B cell (primary cell): ENCODE measurements around the gene SGPL1. TPM values are rescaled to one million over a fixed set of nuclear protein-coding genes. Genes with fewer than 3 reads are reported as not detected.
"Not testable (repeated sequence)": the region's sequence is repeated elsewhere in the genome, so short reads cannot be mapped to it uniquely, and the experiment has no call there.

ENCODE experiments used
- ATAC-seq: fragments of 200-7000 bp; cut with Tn5 transposase; one replicate; pipeline ENCODE4 v1.10.0; 2021; ENCODE audit warnings: low read depth, mild to moderate bottlenecking, moderate number of reproducible peaks, moderate library complexity
- CTCF ChIA-PET: fragments of 350-600 bp; sonication (Branson Sonifier 250); formaldehyde crosslinking; loops from one replicate; lab custom pipeline; 2021; ENCODE audit warnings: antibody characterized with exemption, inconsistent platforms; lab: Charles Lee
- POLR2A ChIA-PET: fragments of 350-600 bp; sonication (Branson Sonifier 250); formaldehyde crosslinking; loops from one replicate; lab custom pipeline; 2021; ENCODE audit warnings: antibody characterized with exemption; lab: Charles Lee
- DNase-seq: peaks from one replicate; pipeline ENCODE4 v3.0.0; 2013
- H2AFZ ChIP-seq: 2 replicates; pipeline ENCODE4 v1.6.1; 2012; ENCODE audit warnings: mild to moderate bottlenecking, low read depth, low read length; ENCODE audit not compliant: insufficient read depth, poor library complexity, severe bottlenecking
- H3K27ac ChIP-seq, 2 donors: 1 replicate in 1 of 2; 2 replicates in 1 of 2; pipeline ENCODE4 v1.5.1; 2012 to 2013; ENCODE audit warnings: low read length in 2 of 2, mild to moderate bottlenecking in 2 of 2, moderate library complexity in 1 of 2
- H3K27me3 ChIP-seq, 4 experiments: fragments of 200-600 bp in 1 of 4; sonication (generic) in 1 of 4; replicated peaks in 1 of 4; 1 replicate in 2 of 4; 2 replicates in 2 of 4; pipeline versions ENCODE4 v1.6.1 to v1.7.0; 2013 to 2016; ENCODE audit warnings: low read length in 3 of 4, mild to moderate bottlenecking in 2 of 4, mixed read lengths in 1 of 4, moderate library complexity in 1 of 4; ENCODE audit not compliant: insufficient read depth in 4 of 4, control insufficient read depth in 3 of 4; ENCODE audit errors: control extremely low read depth in 1 of 4
- H3K36me3 ChIP-seq, 2 experiments: replicated peaks in 1 of 2; 1 replicate in 1 of 2; 2 replicates in 1 of 2; pipeline versions ENCODE4 v1.6.1 to v1.7.1; 2013; ENCODE audit warnings: low read length in 1 of 2; ENCODE audit not compliant: insufficient read depth in 2 of 2, control insufficient read depth in 1 of 2; ENCODE audit errors: control extremely low read depth in 1 of 2, extremely low read depth in 1 of 2
- H3K4me1 ChIP-seq, 2 donors: fragments of 200-600 bp in 1 of 2; sonication (generic) in 1 of 2; 1 replicate in 1 of 2; 2 replicates in 1 of 2; pipeline versions ENCODE4 v1.5.1 to v1.6.1; 2013 to 2017; ENCODE audit warnings: low read length in 2 of 2; ENCODE audit not compliant: control insufficient read depth in 2 of 2, insufficient read depth in 2 of 2
- H3K4me2 ChIP-seq: replicated peaks from 2 replicates; pipeline ENCODE3; 2012; ENCODE audit warnings: mild to moderate bottlenecking, low read depth, low read length; ENCODE audit not compliant: poor library complexity, severe bottlenecking
- H3K4me3 ChIP-seq, 5 experiments: fragments of 200-600 bp in 1 of 5; sonication (generic) in 1 of 5; 1 replicate in 3 of 5; 2 replicates in 2 of 5; pipeline versions ENCODE4 v1.5.1 to v1.7.0; 2011 to 2016; ENCODE audit warnings: low read length in 4 of 5, mild to moderate bottlenecking in 4 of 5, low read depth in 2 of 5, control low read depth in 1 of 5, moderate library complexity in 1 of 5; ENCODE audit not compliant: insufficient read depth in 1 of 5; ENCODE audit errors: control extremely low read depth in 1 of 5, extremely low read depth in 1 of 5
- H3K79me2 ChIP-seq: fragments of 200-600 bp; sonication (generic); one replicate; pipeline ENCODE4 v1.6.0; 2016; ENCODE audit warnings: low read length; ENCODE audit not compliant: control insufficient read depth, insufficient read depth
- H3K9ac ChIP-seq: fragments of 200-600 bp; sonication (generic); 2 replicates; pipeline ENCODE4 v1.6.1; 2017; ENCODE audit warnings: mild to moderate bottlenecking, low read length, moderate library complexity
- H3K9me3 ChIP-seq, 3 donors: one replicate each; pipeline versions ENCODE4 v1.6.1 to v1.7.1; 2013; ENCODE audit warnings: low read length in 2 of 3; ENCODE audit not compliant: control insufficient read depth in 2 of 3, insufficient read depth in 1 of 3; ENCODE audit errors: control extremely low read depth in 1 of 3
- H4K20me1 ChIP-seq: 2 replicates; pipeline ENCODE4 v1.6.0; 2012; ENCODE audit warnings: mild to moderate bottlenecking, low read length; ENCODE audit not compliant: insufficient read depth, control insufficient read depth, poor library complexity, severe bottlenecking
- H3K27ac Mint-ChIP-seq: one replicate; pipeline ENCODE4 v1.8.0; 2021; ENCODE audit warnings: mixed read lengths
- H3K27me3 Mint-ChIP-seq: one replicate; pipeline ENCODE4 v1.8.0; 2021; ENCODE audit warnings: mixed read lengths
- H3K4me1 Mint-ChIP-seq: one replicate; pipeline ENCODE4 v1.8.0; 2021; ENCODE audit warnings: mixed read lengths
- H3K4me3 Mint-ChIP-seq: one replicate; pipeline ENCODE4 v1.8.0; 2021; ENCODE audit warnings: mixed read lengths
- H3K9me3 Mint-ChIP-seq: one replicate; pipeline ENCODE4 v1.8.0; 2022; ENCODE audit warnings: mixed read lengths; ENCODE audit not compliant: insufficient read depth
- CTCF ChIP-seq: fragments of 200-600 bp; IDR thresholded peaks from one replicate; pipeline ENCODE4 v1.8.0; 2022; ENCODE audit warnings: antibody characterized with exemption, mild to moderate bottlenecking
- EZH2 ChIP-seq: IDR thresholded peaks from 2 replicates; pipeline ENCODE4 v1.6.1; 2012; ENCODE audit warnings: borderline replicate concordance, low read depth, mild to moderate bottlenecking, moderate library complexity, low read length; ENCODE audit not compliant: insufficient read depth, poor library complexity, severe bottlenecking
- WGBS: methylation state at CpG from one replicate; pipeline ENCODE4 v1.1.5; 2013; ENCODE audit warnings: missing lambda C conversion rate; ENCODE audit not compliant: insufficient coverage; 5-methylcytosine and 5-hydroxymethylcytosine counted together
- intact Hi-C: fragments of 100-400 bp; cut with micrococcal nuclease; formaldehyde crosslinking; loops from one replicate; pipeline ENCODE4 v1.10.0; 2022
- polyA plus RNA-seq: library from polyadenylated mRNA; depleted of rRNA; stranded (reverse); fragments of >200 nt; gene quantifications from 2 replicates; pipeline ENCODE4 v1.2.3, GENCODE V29; 2012
- total RNA-seq, 2 donors: library from RNA; stranded (reverse); fragments of 120-200 nt in 1 of 2; gene quantifications; 1 replicate in 1 of 2; 2 replicates in 1 of 2; pipeline versions ENCODE4 v1.2.3 to v1.2.4, GENCODE V29; 2013 to 2022

Gene SGPL1
- total and polyA plus RNA-seq, 2 donors (not counting 1 experiment from before 2014, with no cell fraction given): 9.1 to 46.2 TPM

- intact Hi-C loops: no loop called here
- H3K79me2 ChIP-seq: no peaks in the 10 kb centered on the region
These were observed 103.2 kb downstream of the SGPL1 start for GRCh38 chr10:70918851-70919530.

GRCh38 chr10:70919906-70920305, 104.2 kb downstream of the SGPL1 start:
- H3K4me1 Mint-ChIP-seq, H2AFZ ChIP-seq, H3K36me3 ChIP-seq, H3K4me3 ChIP-seq, H3K4me1 ChIP-seq, H3K27ac ChIP-seq, H3K9ac ChIP-seq, H3K4me2 ChIP-seq, H3K9me3 ChIP-seq, H3K9me3 Mint-ChIP-seq, intact Hi-C loops, DNase-seq, H4K20me1 ChIP-seq, H3K27ac Mint-ChIP-seq, ATAC-seq, H3K4me3 Mint-ChIP-seq, H3K79me2 ChIP-seq, POLR2A ChIA-PET, H3K27me3 ChIP-seq: not testable (repeated sequence)
- CTCF ChIA-PET: interaction anchor here (0.9 kb wide), 1 partner anchor 12 kb away, joined by 3 read pairs; no protein-coding TSS in a partner anchor
- WGBS: 87% methylated on average over 9 of the region's 10 CpGs
- peaks cover 26% of the 10 kb centered on the region for H3K27me3 Mint-ChIP-seq

More at GRCh38 chr10:70918851-70919530, 103.2 kb downstream of the SGPL1 start:
- Histone ChIP-seq H4K20me1 (no peaks in the 10 kb centered on the region), H3K9ac (no peak overlapping the region), H3K4me3 (no peak overlapping the region), H3K27ac (no peak overlapping the region), H3K36me3 (no peaks in the 10 kb centered on the region), H3K9me3 (no peaks in the 10 kb centered on the region), H3K27me3 (peaks cover 0 to 3% (median 0%) of the 10 kb centered on the region in 4 experiments), H3K4me1 (no peaks in the 10 kb centered on the region), H2AFZ (no peak overlapping the region), H3K4me2 (no peak overlapping the region)
- DNase-seq: no peak
- no peak overlapping the region for H3K27ac Mint-ChIP-seq
- no peak overlapping the region for H3K4me3 Mint-ChIP-seq
- no peak for ATAC-seq
- TF ChIP-seq CTCF: no peak
- TF ChIP-seq EZH2: no peak
- ChIA-PET POLR2A (no interaction called here), CTCF (no interaction called here)
- H3K4me1 Mint-ChIP-seq: no peaks in the 10 kb centered on the region
- WGBS: 70% methylated on average over 18 of the region's 22 CpGs
- no peaks in the 10 kb centered on the region for H3K9me3 Mint-ChIP-seq
- peaks cover 22% of the 10 kb centered on the region for H3K27me3 Mint-ChIP-seq
